HL-60 (cell line): Measurements from ENCODE around the gene SWSAP1.
A peak's percentile ranks its signal among the peaks of the same experiment; 100 is the strongest.

Experiments used
- DNase-seq, 2 experiments: peaks; one replicate each; pipeline ENCODE4 v3.0.0-alpha.2; 2010 to 2020; ENCODE audit warnings: low read depth in 1 of 2, low spot score in 1 of 2
- H3K27ac ChIP-seq: fragments of 250-450 bp; sonication (Bioruptor Pico); replicated peaks from 2 replicates; pipeline ENCODE4 v1.5.1; 2020; ENCODE audit warnings: mild to moderate bottlenecking, moderate library complexity
- H3K27me3 ChIP-seq: fragments of 250-450 bp; sonication (Bioruptor Pico); 2 replicates; pipeline ENCODE4 v1.5.1; 2021; ENCODE audit warnings: mild to moderate bottlenecking, moderate library complexity; ENCODE audit not compliant: insufficient read depth, poor library complexity, severe bottlenecking
- H3K4me3 ChIP-seq: replicated peaks from 2 replicates; pipeline ENCODE4 v1.5.1; 2011; ENCODE audit warnings: mild to moderate bottlenecking, control low read depth, low read length; ENCODE audit not compliant: insufficient read depth
- GABPA ChIP-seq: IDR thresholded peaks from 2 replicates; pipeline ENCODE4 v1.6.1; 2012; ENCODE audit warnings: low read depth
- POLR2AphosphoS5 ChIP-seq: IDR thresholded peaks from 2 replicates; pipeline ENCODE4 v1.6.1; 2012; ENCODE audit warnings: low read depth
- REST ChIP-seq: IDR thresholded peaks from 2 replicates; pipeline ENCODE4 v1.6.1; 2012; ENCODE audit warnings: low read depth; ENCODE audit not compliant: insufficient replicate concordance
- SPI1 ChIP-seq: IDR thresholded peaks from 2 replicates; pipeline ENCODE4 v1.6.1; 2012; ENCODE audit warnings: low read depth, mild to moderate bottlenecking, borderline replicate concordance
- long read RNA-seq: library from polyadenylated mRNA; unstranded; transcript quantifications from one replicate; pipeline ENCODE4 v2.0.0, GENCODE V29; 2020
- TF ChIP-seq, protein P1 (sequence below): IDR thresholded peaks from one replicate; pipeline ENCODE4 v1.5.1; 2011; ENCODE audit warnings: low read length, control low read depth, inconsistent platforms; ENCODE audit not compliant: insufficient read depth

Gene SWSAP1
- long read RNA-seq, transcript SWSAP1-201 (2 exons, 1,684 nt) = major isoform, 5 of 11 reads
- long read RNA-seq, partial matches to known transcripts = 0 of 11 reads
- long read RNA-seq, other reads (novel, unspliced or antisense) = 6 of 11 reads

- TF ChIP-seq POLR2AphosphoS5 (peak; percentile 85), REST (peak; percentile 49), SPI1 (no peak)
- peak within 1 kb of the TSS; percentile 68 for H3K4me3 ChIP-seq
- H3K27ac ChIP-seq = peak within 1 kb of the TSS; percentile 95
- DNase-seq = peak; percentile 99 to 100
- H3K27me3 ChIP-seq = no peaks in the 10 kb centered on the region
Measured at GRCh38 chr19:11374433-11375142, at the start of gene SWSAP1. TSS of gene SWSAP1 (plus strand) at chr19:11374666. CDS start at chr19:11374681, 15 bp downstream.

- Histone ChIP-seq H3K4me3 (no peak overlapping the region), H3K27me3 (no peaks in the 10 kb centered on the region), H3K27ac (peak overlapping the region; percentile 77)
- TF ChIP-seq REST (no peak), GABPA (no peak), POLR2AphosphoS5 (no peak), SPI1 (no peak)
- TF ChIP-seq, protein P1, sequence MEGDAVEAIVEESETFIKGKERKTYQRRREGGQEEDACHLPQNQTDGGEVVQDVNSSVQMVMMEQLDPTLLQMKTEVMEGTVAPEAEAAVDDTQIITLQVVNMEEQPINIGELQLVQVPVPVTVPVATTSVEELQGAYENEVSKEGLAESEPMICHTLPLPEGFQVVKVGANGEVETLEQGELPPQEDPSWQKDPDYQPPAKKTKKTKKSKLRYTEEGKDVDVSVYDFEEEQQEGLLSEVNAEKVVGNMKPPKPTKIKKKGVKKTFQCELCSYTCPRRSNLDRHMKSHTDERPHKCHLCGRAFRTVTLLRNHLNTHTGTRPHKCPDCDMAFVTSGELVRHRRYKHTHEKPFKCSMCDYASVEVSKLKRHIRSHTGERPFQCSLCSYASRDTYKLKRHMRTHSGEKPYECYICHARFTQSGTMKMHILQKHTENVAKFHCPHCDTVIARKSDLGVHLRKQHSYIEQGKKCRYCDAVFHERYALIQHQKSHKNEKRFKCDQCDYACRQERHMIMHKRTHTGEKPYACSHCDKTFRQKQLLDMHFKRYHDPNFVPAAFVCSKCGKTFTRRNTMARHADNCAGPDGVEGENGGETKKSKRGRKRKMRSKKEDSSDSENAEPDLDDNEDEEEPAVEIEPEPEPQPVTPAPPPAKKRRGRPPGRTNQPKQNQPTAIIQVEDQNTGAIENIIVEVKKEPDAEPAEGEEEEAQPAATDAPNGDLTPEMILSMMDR = no peak
- DNase-seq = no peak
Measured at GRCh38 chr19:11324748-11325389, 49.6 kb upstream of the SWSAP1 start.

DNA sequence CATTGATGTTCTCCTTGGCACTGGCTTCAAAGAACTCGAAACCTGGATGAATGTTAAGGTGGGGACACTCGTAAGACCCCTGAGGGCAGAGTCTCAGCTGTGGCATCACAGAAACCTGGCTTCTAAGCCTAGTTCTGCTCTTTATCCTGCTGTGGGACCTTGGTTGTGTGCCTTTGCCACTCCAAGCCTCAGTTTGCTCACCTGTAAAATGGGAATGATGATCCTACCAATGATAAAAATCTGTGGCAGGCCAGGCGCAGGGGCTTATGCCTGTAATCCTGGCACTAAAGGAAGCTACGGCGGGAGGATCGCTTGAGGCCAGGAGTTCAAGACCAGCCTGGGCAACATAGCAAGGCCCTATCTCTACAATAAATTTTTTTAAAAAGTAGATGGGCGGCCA, 48.9 kb upstream of the SWSAP1 start:
- Histone ChIP-seq H3K4me3 (no peak overlapping the region), H3K27ac (peak overlapping the region; percentile 77)
- TF ChIP-seq REST = no peak
- no peak for TF ChIP-seq GABPA
- TF ChIP-seq SPI1 = no peak
- TF ChIP-seq, protein P1 = no peak
- no peak for TF ChIP-seq POLR2AphosphoS5

More for the DNA sequence above, 48.9 kb upstream of the SWSAP1 start:
- no peak for DNase-seq
- H3K27me3 ChIP-seq = no peaks in the 10 kb centered on the region
